Esophagus muscularis mucosa (tissue), 3 donors: ENCODE results near the gene DNM3.

Experiments used
- CTCF ChIP-seq, 3 experiments: fragments of 200-600 bp in 2 of 3; fragments of 450-650 bp in 1 of 3; sonication (generic) in 2 of 3; IDR thresholded peaks; one replicate each; pipeline ENCODE4 v1.5.1; 2017 to 2019; ENCODE audit warnings: antibody characterized with exemption in 3 of 3, mild to moderate bottlenecking in 2 of 3, moderate library complexity in 1 of 3
- POLR2A ChIP-seq: fragments of 450-650 bp; IDR thresholded peaks from one replicate; pipeline ENCODE4 v1.6.1; 2017; ENCODE audit warnings: antibody characterized with exemption, moderate library complexity, mild to moderate bottlenecking, low read depth

GRCh38 chr1:172054172-172054571, 212.9 kb downstream of the DNM3 start:
- TF ChIP-seq CTCF (IDR thresholded peaks at IDR 0.05) (no peak), POLR2A (no peak)
